CD4-positive, alpha-beta memory T cell (primary cell): ENCODE measurements around the gene SRGAP2C. TPM values are rescaled to one million over a fixed set of nuclear protein-coding genes. Genes with fewer than 3 reads are reported as not detected.
A peak's percentile ranks its signal among the peaks of the same experiment; 100 is the strongest.
"Not testable (repeated sequence)": the region's sequence is repeated elsewhere in the genome, so short reads cannot be mapped to it uniquely, and the experiment has no call there.

Experiments used
- CTCF ChIA-PET: fragments of 350-600 bp; sonication (Branson Sonifier 250); formaldehyde crosslinking; loops from one replicate; lab custom pipeline; 2021; ENCODE audit warnings: inconsistent platforms; ENCODE audit not compliant: partially characterized antibody; lab: Charles Lee
- POLR2A ChIA-PET: fragments of 350-600 bp; sonication (Branson Sonifier 250); formaldehyde crosslinking; loops from one replicate; lab custom pipeline; 2021; ENCODE audit not compliant: partially characterized antibody; lab: Charles Lee
- DNase-seq, 5 donors: peaks; one replicate each; pipeline versions ENCODE4 v3.0.0 to v3.0.0-alpha.2; 2020 to 2022; ENCODE audit warnings: mixed read lengths in 1 of 5
- H3K27ac ChIP-seq: one replicate; pipeline ENCODE4 v1.7.0; 2013; ENCODE audit warnings: low read depth, low read length
- H3K27me3 ChIP-seq: 2 replicates; pipeline ENCODE4 v1.7.0; 2013; ENCODE audit warnings: mild to moderate bottlenecking, low read length, moderate library complexity; ENCODE audit not compliant: insufficient read depth
- H3K36me3 ChIP-seq: 2 replicates; pipeline ENCODE4 v1.7.0; 2013; ENCODE audit warnings: mild to moderate bottlenecking, low read length, moderate library complexity; ENCODE audit not compliant: insufficient read depth
- H3K4me1 ChIP-seq: 2 replicates; pipeline ENCODE4 v1.7.0; 2013; ENCODE audit warnings: mild to moderate bottlenecking, low read length, moderate library complexity; ENCODE audit not compliant: insufficient read depth
- H3K4me3 ChIP-seq, 2 donors: one replicate each; pipeline ENCODE4 v1.7.0; 2013; ENCODE audit warnings: low read length in 2 of 2, mild to moderate bottlenecking in 1 of 2
- H3K9me3 ChIP-seq, 2 donors: one replicate each; pipeline ENCODE4 v1.7.0; 2013; ENCODE audit warnings: low read length in 2 of 2, control low read depth in 1 of 2; ENCODE audit not compliant: control insufficient read depth in 1 of 2
- H3K27ac Mint-ChIP-seq, 7 donors: one replicate each; pipeline ENCODE4 v1.8.0; 2020 to 2021; ENCODE audit warnings: mixed read lengths in 7 of 7, mild to moderate bottlenecking in 6 of 7, inconsistent platforms in 3 of 7, moderate library complexity in 3 of 7
- H3K27me3 Mint-ChIP-seq, 2 donors: one replicate each; pipeline ENCODE4 v1.8.0; 2020 to 2021; ENCODE audit warnings: mixed read lengths in 2 of 2
- H3K36me3 Mint-ChIP-seq, 2 donors: one replicate each; pipeline ENCODE4 v1.8.0; 2020 to 2021; ENCODE audit warnings: mixed read lengths in 2 of 2, inconsistent platforms in 1 of 2, mild to moderate bottlenecking in 1 of 2
- H3K4me1 Mint-ChIP-seq, 4 donors: one replicate each; pipeline ENCODE4 v1.8.0; 2020 to 2021; ENCODE audit warnings: mixed read lengths in 4 of 4, mild to moderate bottlenecking in 1 of 4
- H3K4me3 Mint-ChIP-seq, 8 donors: one replicate each; pipeline ENCODE4 v1.8.0; 2020 to 2021; ENCODE audit warnings: mixed read lengths in 8 of 8, mild to moderate bottlenecking in 7 of 8, moderate library complexity in 6 of 8, inconsistent platforms in 3 of 8
- H3K9me3 Mint-ChIP-seq, 8 donors: one replicate each; pipeline ENCODE4 v1.8.0; 2020 to 2021; ENCODE audit warnings: mixed read lengths in 8 of 8, mild to moderate bottlenecking in 5 of 8, inconsistent platforms in 3 of 8, moderate library complexity in 1 of 8
- intact Hi-C: fragments of 100-400 bp; cut with micrococcal nuclease; formaldehyde crosslinking; loops from one replicate; pipeline ENCODE4 v1.15.1; 2023
- polyA plus RNA-seq, 2 donors: library from polyadenylated mRNA; unstranded; fragments of 300-500 nt; fragmentation: Illumina TruSeq; gene quantifications; one replicate each; pipeline ENCODE4 v1.2.3, GENCODE V29; 2021
- total RNA-seq, 2 experiments: library from RNA; stranded (reverse); gene quantifications; one replicate each; pipeline ENCODE4 v1.2.3, GENCODE V29; 2021

The SRGAP2C gene
- total and polyA plus RNA-seq, 4 experiments from 2014 or later = 2.1 to 29.0 (median 16.1) TPM

GRCh38 chr1:121374851-121375367, 190.1 kb downstream of the SRGAP2C start:
- H3K27ac Mint-ChIP-seq = peak overlapping the region in 1 of 7 donors; percentile 17
- H3K4me3 Mint-ChIP-seq, H3K9me3 Mint-ChIP-seq: not testable (repeated sequence)

GRCh38 chr1:121376986-121377385, 192.2 kb downstream of the SRGAP2C start:
- intact Hi-C loops = not testable (repeated sequence)

More at GRCh38 chr1:121374851-121375367, 190.1 kb downstream of the SRGAP2C start:
- H3K36me3 ChIP-seq, H3K4me3 ChIP-seq, H3K27me3 Mint-ChIP-seq, H3K9me3 ChIP-seq, H3K27me3 ChIP-seq, H3K27ac ChIP-seq, H3K4me1 Mint-ChIP-seq, DNase-seq, H3K4me1 ChIP-seq, H3K36me3 Mint-ChIP-seq, CTCF ChIA-PET, POLR2A ChIA-PET, intact Hi-C loops: not testable (repeated sequence)

GRCh38 chr1:121378757-121379156, 194.0 kb downstream of the SRGAP2C start:
- H3K4me1 Mint-ChIP-seq, intact Hi-C loops, H3K27me3 ChIP-seq, H3K27ac Mint-ChIP-seq, CTCF ChIA-PET, H3K36me3 ChIP-seq, H3K27ac ChIP-seq, H3K36me3 Mint-ChIP-seq, POLR2A ChIA-PET, H3K9me3 ChIP-seq, H3K4me3 Mint-ChIP-seq, H3K4me1 ChIP-seq, H3K4me3 ChIP-seq, H3K9me3 Mint-ChIP-seq, H3K27me3 Mint-ChIP-seq, DNase-seq: not testable (repeated sequence)

More at GRCh38 chr1:121376986-121377385, 192.2 kb downstream of the SRGAP2C start:
- H3K4me3 Mint-ChIP-seq, H3K36me3 Mint-ChIP-seq, H3K27me3 Mint-ChIP-seq, H3K36me3 ChIP-seq, H3K27me3 ChIP-seq, H3K27ac ChIP-seq, H3K27ac Mint-ChIP-seq, H3K4me1 Mint-ChIP-seq, H3K9me3 ChIP-seq, H3K4me3 ChIP-seq, DNase-seq, CTCF ChIA-PET, POLR2A ChIA-PET, H3K4me1 ChIP-seq, H3K9me3 Mint-ChIP-seq: not testable (repeated sequence)

GRCh38 chr1:121384754-121385153, 200.0 kb downstream of the SRGAP2C start:
- H3K4me1 Mint-ChIP-seq, H3K27me3 ChIP-seq, CTCF ChIA-PET, H3K36me3 Mint-ChIP-seq, H3K9me3 Mint-ChIP-seq, H3K36me3 ChIP-seq, H3K27ac Mint-ChIP-seq, POLR2A ChIA-PET, intact Hi-C loops, H3K9me3 ChIP-seq, H3K4me3 ChIP-seq, H3K4me3 Mint-ChIP-seq, DNase-seq, H3K4me1 ChIP-seq, H3K27me3 Mint-ChIP-seq, H3K27ac ChIP-seq: not testable (repeated sequence)

- H3K4me3 ChIP-seq, intact Hi-C loops, H3K4me3 Mint-ChIP-seq, H3K4me1 Mint-ChIP-seq, POLR2A ChIA-PET, H3K27me3 ChIP-seq, H3K36me3 ChIP-seq, CTCF ChIA-PET, H3K4me1 ChIP-seq, H3K36me3 Mint-ChIP-seq, H3K9me3 ChIP-seq, H3K27ac ChIP-seq, H3K9me3 Mint-ChIP-seq, DNase-seq, H3K27ac Mint-ChIP-seq, H3K27me3 Mint-ChIP-seq: not testable (repeated sequence)
These were observed 200.4 kb downstream of the SRGAP2C start for GRCh38 chr1:121385162-121385561.

GRCh38 chr1:121385563-121386288, 201.0 kb downstream of the SRGAP2C start:
- H3K4me1 Mint-ChIP-seq, POLR2A ChIA-PET, H3K27me3 ChIP-seq, H3K27me3 Mint-ChIP-seq, H3K9me3 Mint-ChIP-seq, CTCF ChIA-PET, DNase-seq, intact Hi-C loops, H3K27ac ChIP-seq, H3K4me1 ChIP-seq, H3K36me3 Mint-ChIP-seq, H3K4me3 ChIP-seq, H3K9me3 ChIP-seq, H3K27ac Mint-ChIP-seq, H3K4me3 Mint-ChIP-seq, H3K36me3 ChIP-seq: not testable (repeated sequence)

GRCh38 chr1:121386319-121386948, 201.7 kb downstream of the SRGAP2C start:
- H3K4me3 ChIP-seq, DNase-seq, H3K4me3 Mint-ChIP-seq, H3K27me3 Mint-ChIP-seq, H3K4me1 ChIP-seq, H3K9me3 Mint-ChIP-seq, H3K9me3 ChIP-seq, intact Hi-C loops, H3K27ac Mint-ChIP-seq, POLR2A ChIA-PET, H3K36me3 Mint-ChIP-seq, H3K4me1 Mint-ChIP-seq, H3K36me3 ChIP-seq, H3K27me3 ChIP-seq, H3K27ac ChIP-seq, CTCF ChIA-PET: not testable (repeated sequence)
